Colonic mucosa (tissue), 4 donors: ENCODE results near the gene ABHD3. TPM values are rescaled to one million over a fixed set of nuclear protein-coding genes. Genes with fewer than 3 reads are reported as not detected.
"Not testable (repeated sequence)": the region's sequence is repeated elsewhere in the genome, so short reads cannot be mapped to it uniquely, and the experiment has no call there.

Experiments used
- DNase-seq: peaks from one replicate; pipeline ENCODE4 v3.0.0-alpha.2; 2020
- H3K27ac ChIP-seq: fragments of 200-600 bp; one replicate; pipeline ENCODE4 v1.8.0; 2021
- H3K27me3 ChIP-seq: fragments of 200-600 bp; one replicate; pipeline ENCODE4 v1.8.0; 2021
- H3K36me3 ChIP-seq: fragments of 200-600 bp; one replicate; pipeline ENCODE4 v1.8.0; 2021
- H3K4me1 ChIP-seq: fragments of 200-600 bp; one replicate; pipeline ENCODE4 v1.8.0; 2021; ENCODE audit warnings: mild to moderate bottlenecking
- H3K4me3 ChIP-seq: fragments of 200-600 bp; one replicate; pipeline ENCODE4 v1.8.0; 2021
- H3K9ac ChIP-seq, 2 donors: one replicate each; pipeline ENCODE4 v1.7.0; 2013; ENCODE audit warnings: control low read depth in 2 of 2, low read depth in 2 of 2, low read length in 2 of 2
- H3K9me3 ChIP-seq: fragments of 200-600 bp; one replicate; pipeline ENCODE4 v1.8.0; 2021
- intact Hi-C: fragments of 100-400 bp; cut with DNase I; formaldehyde crosslinking; loops from one replicate; pipeline ENCODE4 v1.14.1; 2022
- total RNA-seq, 2 donors: library from RNA; stranded (reverse); fragmentation: NEBNext Ultra II Directional in 1 of 2; extraction: Animal tissue kit (Norgen Biotek cat#: 25700) in 1 of 2; gene quantifications; one replicate each; pipeline ENCODE4 v1.2.1, GENCODE V29; 2021
- TF ChIP-seq, protein P1 (sequence below): fragments of 200-600 bp; IDR thresholded peaks from one replicate; pipeline ENCODE4 v1.8.0; 2022; ENCODE audit warnings: antibody characterized with exemption, mild to moderate bottlenecking
- donor health status: healthy.
- donor health status: DM: no; HTN: no; CAD: no.
- donor health status: DM: no; HTN: no; CAD: no.

The ABHD3 gene
- total RNA-seq, 2 donors from 2014 or later: 69.3 to 105 TPM

DNA sequence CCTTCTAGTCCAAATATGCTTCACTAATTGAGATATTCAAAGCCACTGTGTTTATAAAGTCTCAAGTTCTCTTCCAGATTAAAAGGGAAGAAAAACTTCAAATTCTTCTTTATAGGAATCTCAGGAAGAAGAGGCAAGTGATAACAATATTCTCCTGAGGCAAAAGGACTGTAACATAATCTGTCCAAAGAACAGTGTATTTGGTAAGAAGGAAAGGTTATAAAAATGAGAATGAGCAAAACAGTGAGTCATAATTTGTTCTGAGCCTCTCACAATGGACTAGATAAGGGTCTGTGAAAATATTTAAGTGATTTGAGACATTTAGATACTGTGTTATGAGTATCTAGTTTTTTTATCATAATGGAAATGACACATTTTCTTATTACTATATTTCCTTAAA, 48.2 kb downstream of the ABHD3 start:
- TF ChIP-seq, protein P1, sequence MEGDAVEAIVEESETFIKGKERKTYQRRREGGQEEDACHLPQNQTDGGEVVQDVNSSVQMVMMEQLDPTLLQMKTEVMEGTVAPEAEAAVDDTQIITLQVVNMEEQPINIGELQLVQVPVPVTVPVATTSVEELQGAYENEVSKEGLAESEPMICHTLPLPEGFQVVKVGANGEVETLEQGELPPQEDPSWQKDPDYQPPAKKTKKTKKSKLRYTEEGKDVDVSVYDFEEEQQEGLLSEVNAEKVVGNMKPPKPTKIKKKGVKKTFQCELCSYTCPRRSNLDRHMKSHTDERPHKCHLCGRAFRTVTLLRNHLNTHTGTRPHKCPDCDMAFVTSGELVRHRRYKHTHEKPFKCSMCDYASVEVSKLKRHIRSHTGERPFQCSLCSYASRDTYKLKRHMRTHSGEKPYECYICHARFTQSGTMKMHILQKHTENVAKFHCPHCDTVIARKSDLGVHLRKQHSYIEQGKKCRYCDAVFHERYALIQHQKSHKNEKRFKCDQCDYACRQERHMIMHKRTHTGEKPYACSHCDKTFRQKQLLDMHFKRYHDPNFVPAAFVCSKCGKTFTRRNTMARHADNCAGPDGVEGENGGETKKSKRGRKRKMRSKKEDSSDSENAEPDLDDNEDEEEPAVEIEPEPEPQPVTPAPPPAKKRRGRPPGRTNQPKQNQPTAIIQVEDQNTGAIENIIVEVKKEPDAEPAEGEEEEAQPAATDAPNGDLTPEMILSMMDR: no peak
- H3K27ac ChIP-seq: no peak overlapping the region
- H3K27me3 ChIP-seq: no peaks in the 10 kb centered on the region
- peaks cover 10% of the 10 kb centered on the region for H3K36me3 ChIP-seq
- no peak overlapping the region for H3K9ac ChIP-seq
- H3K9me3 ChIP-seq: no peaks in the 10 kb centered on the region
- intact Hi-C loops: no loop called here
- H3K4me1 ChIP-seq: no peaks in the 10 kb centered on the region
- no peak overlapping the region for H3K4me3 ChIP-seq
- DNase-seq: no peak

DNA sequence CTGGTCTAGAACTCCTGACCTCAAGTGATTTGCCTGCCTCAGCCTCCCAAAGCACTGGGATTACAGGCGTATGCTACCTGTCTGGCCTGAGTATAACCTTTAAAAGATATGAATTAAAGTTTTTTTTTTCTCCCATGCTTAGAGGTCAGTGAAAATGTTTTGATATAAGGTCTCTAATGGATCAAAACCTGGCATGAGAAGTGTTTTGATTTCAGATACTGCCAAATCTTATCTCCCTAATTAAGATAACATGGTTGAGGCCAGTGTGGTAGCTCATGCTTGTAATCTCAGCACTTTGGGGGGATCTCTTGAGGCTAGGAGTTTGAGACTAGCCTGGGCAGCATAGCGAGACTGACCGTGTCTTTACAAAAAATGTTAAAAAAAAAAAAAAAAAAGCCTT, 51.2 kb downstream of the ABHD3 start:
- H3K4me1 ChIP-seq: no peaks in the 10 kb centered on the region
- no peak for DNase-seq
- no peaks in the 10 kb centered on the region for H3K27me3 ChIP-seq
- intact Hi-C loops: no loop called here
- H3K4me3 ChIP-seq: no peak overlapping the region
- no peaks in the 10 kb centered on the region for H3K9me3 ChIP-seq
- TF ChIP-seq, protein P1: no peak
- H3K27ac ChIP-seq: no peak overlapping the region
- peaks cover 15% of the 10 kb centered on the region for H3K36me3 ChIP-seq
- H3K9ac ChIP-seq: no peak overlapping the region

DNA sequence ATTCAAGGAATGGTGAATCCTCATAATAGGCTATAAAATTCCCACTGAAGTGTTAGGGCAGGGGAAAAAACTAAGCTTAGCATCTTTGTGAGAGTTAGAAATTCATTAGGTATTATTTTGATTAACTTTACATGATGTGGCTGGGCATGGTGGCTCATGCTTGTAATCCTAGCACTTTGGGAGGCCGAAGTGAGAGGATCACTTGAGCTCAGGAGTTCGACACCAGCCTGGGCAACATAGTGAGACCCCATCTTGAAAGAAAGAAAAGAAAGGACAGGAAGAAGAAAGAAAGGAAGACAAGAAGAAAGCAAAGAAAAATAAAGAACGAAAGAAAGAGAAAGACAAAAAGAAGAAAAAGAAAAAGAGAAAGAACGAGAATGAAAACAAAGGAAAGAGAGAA, 52.5 kb downstream of the ABHD3 start:
- intact Hi-C loops: no loop called here
- Histone ChIP-seq H3K27ac (no peak overlapping the region), H3K4me3 (no peak overlapping the region), H3K36me3 (peaks cover 15% of the 10 kb centered on the region), H3K4me1 (no peaks in the 10 kb centered on the region), H3K9me3 (no peaks in the 10 kb centered on the region), H3K9ac (no peak overlapping the region), H3K27me3 (no peaks in the 10 kb centered on the region)
- DNase-seq: no peak
- TF ChIP-seq, protein P1: no peak

DNA sequence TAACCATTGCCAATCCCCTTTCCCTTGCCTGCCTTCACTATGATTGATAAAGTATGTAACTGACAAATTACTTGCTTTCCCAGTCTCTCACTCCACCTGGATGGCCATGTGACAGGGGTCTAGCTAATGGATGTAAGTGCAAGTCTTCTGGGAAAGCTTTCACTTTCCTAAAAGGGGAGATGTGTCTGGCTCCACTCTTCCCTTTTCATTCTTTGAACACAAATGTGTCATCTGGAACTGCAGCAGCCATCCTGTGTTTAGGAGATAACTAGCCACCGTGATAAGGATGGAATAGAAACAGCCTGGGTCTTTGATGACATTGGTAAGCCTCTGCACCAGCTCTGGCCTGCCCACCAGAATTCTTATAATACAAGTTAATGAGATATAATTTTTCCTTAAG, 54.3 kb downstream of the ABHD3 start:
- no peaks in the 10 kb centered on the region for H3K27me3 ChIP-seq
- intact Hi-C loops: no loop called here
- H3K9me3 ChIP-seq: no peaks in the 10 kb centered on the region
- no peak for DNase-seq
- no peak overlapping the region for H3K9ac ChIP-seq
- TF ChIP-seq, protein P1: no peak
- H3K27ac ChIP-seq: no peak overlapping the region
- no peaks in the 10 kb centered on the region for H3K4me1 ChIP-seq
- H3K36me3 ChIP-seq: peaks cover 14% of the 10 kb centered on the region
- no peak overlapping the region for H3K4me3 ChIP-seq

DNA sequence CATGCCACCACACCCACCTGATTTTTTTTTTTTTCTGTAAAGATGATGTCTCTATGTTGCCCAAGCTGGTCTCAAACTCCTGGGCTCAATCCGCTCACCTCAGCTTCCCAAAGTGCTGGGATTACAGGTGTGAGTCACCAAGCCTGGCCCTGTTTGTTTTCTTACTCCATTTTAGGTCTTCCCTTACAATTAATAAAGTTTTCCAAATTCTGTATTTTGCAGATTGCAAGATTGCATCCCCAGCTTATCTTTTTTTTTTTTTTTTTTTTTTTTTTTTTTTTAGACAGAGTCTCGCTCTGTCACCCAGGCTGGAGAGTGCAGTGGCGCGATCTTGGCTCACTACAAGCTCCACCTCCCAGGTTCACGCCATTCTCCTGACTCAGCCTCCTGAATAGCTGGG, 64.2 kb downstream of the ABHD3 start:
- H3K27me3 ChIP-seq, H3K27ac ChIP-seq, intact Hi-C loops, H3K4me3 ChIP-seq, H3K9me3 ChIP-seq, DNase-seq, H3K4me1 ChIP-seq, H3K9ac ChIP-seq, H3K36me3 ChIP-seq: not testable (repeated sequence)

DNA sequence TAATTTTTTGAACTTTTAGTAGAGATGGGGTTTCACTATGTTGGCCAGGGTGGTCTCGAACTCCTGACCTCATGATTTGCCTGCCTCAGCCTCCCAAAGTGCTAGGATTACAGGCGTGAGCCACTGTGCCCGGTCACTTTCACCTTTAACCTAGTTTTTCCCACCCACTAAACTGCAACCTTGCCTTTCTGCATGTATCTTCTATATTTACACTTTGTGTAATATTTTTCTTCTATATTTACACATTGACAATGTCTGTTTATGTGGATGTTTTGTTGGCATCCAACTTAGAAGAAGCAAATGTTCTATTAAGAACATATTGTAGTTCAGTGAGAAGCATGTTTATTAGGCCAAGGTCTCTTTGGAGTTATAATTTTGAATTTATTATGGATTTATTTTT, 65.8 kb downstream of the ABHD3 start:
- intact Hi-C loops: no loop called here
- no peak overlapping the region for H3K27ac ChIP-seq
- TF ChIP-seq, protein P1: no peak
- H3K9ac ChIP-seq: no peak overlapping the region
- H3K36me3 ChIP-seq: no peaks in the 10 kb centered on the region
- H3K9me3 ChIP-seq: no peaks in the 10 kb centered on the region
- no peaks in the 10 kb centered on the region for H3K27me3 ChIP-seq
- no peaks in the 10 kb centered on the region for H3K4me1 ChIP-seq
- H3K4me3 ChIP-seq: no peak overlapping the region
- DNase-seq: no peak
